ENCODE results near the gene ISLR.

The ISLR gene

DNA sequence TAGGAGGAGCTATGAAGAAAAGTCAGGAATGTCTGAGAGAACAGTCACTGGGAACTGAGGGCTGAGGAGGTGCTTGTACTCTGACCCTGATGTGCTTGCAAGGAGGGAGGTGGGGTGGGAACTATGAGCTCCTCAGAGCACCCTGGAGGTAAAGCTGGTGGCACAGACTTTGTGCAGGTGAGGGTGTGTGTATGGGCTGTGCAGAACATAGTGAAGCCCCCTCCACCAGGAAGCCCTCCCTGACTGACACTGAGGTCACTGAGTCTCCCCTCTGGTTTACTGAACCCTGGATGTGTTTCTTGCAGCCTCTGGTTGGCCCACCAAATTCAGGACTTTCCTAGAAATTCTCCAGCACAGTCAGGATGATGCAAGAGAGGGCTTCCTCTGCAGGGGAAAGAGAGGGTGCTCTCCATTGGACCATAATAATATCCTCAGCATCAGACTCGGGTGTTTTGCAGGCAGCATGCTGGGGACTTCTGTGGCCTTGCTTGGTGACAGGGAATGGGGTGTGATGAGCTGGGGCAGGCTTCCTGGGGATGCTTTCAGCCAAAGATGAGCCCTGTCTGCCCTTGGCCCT is 1.5 kb upstream of the ISLR start:
- no peak for DNase-seq (ENCODE audit: low read depth)

GRCh38 chr15:74172701-74173379 is 670 bp upstream of the ISLR start:
- no peak for DNase-seq (ENCODE audit: low read depth)

DNA sequence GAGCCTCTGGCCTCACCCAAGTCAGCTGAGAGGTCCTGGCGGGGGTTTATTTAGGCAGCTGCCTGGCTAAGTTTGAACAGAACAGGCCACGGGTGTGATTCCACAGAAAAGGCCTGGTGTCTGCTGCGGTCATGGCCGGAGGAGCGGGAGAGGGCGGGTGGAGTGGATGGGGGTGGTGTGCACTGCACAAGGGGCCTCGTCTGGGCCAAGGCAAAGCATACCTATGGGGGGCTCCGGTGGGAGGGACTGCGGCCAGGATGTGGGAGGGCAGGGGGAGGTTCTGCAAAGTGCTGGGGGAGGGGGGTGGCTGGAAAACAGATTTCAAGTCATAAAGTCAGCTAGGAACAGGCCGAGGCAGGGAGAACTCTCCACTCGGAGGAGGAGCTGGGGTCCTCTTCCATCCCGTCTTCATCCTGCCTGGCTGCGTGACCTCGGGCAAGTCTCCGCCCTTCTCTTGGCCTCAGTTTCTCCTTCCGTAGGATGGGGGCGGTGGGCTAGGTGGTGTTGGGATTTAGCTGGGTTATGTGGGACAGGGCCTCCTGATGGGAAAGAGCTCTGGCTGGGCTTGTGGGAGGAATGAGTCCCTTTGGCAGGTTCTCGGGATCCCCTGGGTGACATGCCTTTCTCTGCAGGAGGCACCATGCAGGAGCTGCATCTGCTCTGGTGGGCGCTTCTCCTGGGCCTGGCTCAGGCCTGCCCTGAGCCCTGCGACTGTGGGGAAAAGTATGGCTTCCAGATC is 878 bp downstream of the ISLR start:
- no peak for DNase-seq (ENCODE audit: low read depth)

DNA sequence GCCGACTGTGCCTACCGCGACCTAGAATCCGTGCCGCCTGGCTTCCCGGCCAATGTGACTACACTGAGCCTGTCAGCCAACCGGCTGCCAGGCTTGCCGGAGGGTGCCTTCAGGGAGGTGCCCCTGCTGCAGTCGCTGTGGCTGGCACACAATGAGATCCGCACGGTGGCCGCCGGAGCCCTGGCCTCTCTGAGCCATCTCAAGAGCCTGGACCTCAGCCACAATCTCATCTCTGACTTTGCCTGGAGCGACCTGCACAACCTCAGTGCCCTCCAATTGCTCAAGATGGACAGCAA is 1.4 kb downstream of the ISLR start:
- no peak for DNase-seq (ENCODE audit: low read depth)

- DNase-seq (ENCODE audit: low read depth) = no peak
These were observed 2.0 kb downstream of the ISLR start for GRCh38 chr15:74175271-74176191.

DNA sequence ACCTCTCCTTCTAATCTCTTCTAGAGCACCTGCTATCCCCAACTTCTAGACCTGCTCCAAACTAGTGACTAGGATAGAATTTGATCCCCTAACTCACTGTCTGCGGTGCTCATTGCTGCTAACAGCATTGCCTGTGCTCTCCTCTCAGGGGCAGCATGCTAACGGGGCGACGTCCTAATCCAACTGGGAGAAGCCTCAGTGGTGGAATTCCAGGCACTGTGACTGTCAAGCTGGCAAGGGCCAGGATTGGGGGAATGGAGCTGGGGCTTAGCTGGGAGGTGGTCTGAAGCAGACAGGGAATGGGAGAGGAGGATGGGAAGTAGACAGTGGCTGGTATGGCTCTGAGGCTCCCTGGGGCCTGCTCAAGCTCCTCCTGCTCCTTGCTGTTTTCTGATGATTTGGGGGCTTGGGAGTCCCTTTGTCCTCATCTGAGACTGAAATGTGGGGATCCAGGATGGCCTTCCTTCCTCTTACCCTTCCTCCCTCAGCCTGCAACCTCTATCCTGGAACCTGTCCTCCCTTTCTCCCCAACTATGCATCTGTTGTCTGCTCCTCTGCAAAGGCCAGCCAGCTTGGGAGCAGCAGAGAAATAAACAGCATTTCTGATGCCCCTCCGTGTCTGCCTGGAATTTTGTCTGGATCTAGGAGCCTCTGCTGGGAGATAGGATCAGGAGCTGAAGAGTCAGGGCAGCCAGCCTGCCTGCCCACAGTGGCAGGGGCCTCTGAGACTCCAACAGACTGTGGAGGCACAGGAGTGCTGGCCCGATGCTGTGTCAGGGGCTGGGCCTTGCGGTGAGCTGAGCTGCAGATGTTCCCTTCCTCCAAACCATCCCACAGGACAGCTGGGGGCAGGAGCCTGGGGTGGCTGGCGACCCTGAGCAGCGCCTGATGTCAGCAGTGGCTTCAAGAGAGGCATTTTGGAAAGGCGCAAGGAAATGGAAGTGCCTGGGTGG is 3.0 kb downstream of the ISLR start:
- no peak for DNase-seq (ENCODE audit: low read depth)

- no peak for DNase-seq (ENCODE audit: low read depth)
These were observed 5.0 kb downstream of the ISLR start for GRCh38 chr15:74178326-74179100.

DNA sequence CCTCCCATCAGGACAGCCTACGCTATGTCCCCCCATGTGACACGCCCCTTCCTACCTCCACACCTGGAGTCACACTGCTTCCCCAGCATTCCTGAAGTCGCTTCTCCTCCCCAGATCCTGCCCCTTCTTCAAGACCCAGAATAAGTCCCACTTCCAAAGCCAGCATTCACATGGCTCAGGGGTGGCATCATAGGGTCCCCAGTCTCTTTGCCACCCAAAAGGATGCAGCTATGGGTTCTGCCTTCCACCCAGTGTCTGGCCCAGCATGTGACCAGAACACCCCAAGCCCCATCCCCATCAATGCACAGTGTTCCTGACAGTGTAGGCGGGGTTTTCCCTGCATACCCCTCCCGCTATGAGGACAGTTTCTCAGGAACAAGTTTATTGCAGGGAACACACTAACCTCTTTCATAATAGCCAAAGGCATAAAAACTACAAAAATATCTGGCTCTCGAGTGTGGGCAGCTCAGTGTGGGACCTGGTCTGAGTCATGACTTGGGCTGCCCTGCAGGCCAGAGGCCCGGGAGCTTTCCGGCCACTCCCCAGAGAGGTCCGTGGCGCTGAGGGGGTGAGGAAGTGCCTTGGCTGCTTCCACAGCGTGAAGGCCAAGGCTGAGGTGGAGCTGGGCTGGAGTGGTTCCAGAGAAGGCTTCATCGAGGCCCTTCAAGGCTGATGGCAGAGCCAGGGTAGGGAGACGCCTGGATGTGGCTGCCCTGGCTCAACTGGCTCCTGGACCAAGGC is 5.8 kb downstream of the ISLR start:
- DNase-seq (ENCODE audit: low read depth) = no peak

GRCh38 chr15:74179983-74180880 is 6.7 kb downstream of the ISLR start:
- no peak for DNase-seq (ENCODE audit: low read depth)

DNA sequence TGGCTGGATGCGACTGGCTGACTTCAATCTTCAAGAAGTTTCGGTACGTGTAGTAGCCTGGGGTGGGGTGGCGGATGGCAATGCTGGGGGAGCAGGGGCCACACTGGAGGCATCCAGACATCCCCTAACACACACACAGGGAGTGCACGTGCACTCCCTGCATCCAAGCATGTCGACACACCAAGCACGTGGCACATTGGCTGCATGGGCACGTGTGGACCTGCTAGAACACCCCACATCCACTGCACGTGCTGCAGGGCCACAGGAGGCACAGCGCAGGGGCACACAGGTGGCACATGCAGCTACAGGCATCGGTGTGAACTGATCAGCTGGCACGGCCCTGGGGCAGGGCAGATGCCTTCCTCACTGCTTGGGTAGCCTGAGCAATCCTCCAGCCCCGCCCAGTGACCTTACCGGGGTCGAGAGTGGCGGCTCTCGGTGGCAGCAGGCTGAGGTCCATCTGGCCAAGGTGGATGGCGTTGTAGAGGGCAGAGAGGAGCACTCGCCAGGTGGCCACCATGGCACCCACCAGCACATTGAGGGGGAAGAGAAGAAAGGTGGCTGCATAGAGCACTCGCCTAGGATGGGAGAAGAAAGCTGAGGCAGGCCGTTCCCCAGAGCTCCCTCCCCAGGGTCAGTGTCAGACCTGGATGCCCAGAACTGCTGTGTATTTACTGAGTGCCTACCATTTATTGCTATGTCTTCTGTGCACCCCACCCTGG is 7.5 kb downstream of the ISLR start:
- DNase-seq (ENCODE audit: low read depth) = no peak

- no peak for DNase-seq (ENCODE audit: low read depth)
These were observed 8.6 kb downstream of the ISLR start for GRCh38 chr15:74182131-74182530.

DNA sequence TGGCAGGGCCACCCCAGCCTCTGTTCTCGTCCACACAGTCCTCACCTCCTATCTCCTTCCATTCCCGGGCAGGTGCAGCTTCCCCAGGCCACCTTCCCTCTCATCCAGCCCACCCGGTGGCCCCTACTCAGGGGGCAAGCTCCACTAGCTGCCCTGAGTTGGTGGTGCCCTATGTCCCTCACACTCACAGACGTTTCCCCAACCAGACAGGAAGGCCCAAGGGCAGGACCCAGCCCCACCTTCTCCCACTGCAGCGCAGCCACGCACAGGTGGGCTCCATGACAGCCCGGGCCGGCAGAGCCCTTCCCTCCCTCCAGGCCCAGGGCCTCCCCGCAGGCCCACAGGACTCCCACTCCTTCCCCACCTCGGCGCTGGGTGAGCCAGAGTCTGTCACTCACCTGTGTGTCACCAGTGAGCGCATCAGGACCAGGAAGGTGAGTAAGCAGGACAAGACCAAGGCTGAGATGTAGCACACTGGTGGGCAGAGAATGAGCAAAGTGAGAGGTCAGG is 11.1 kb downstream of the ISLR start:
- no peak for DNase-seq (ENCODE audit: low read depth)

- DNase-seq (ENCODE audit: low read depth) = no peak
These were observed 12.3 kb downstream of the ISLR start for GRCh38 chr15:74185710-74186348.

- no peak for DNase-seq (ENCODE audit: low read depth)
These were observed 14.7 kb downstream of the ISLR start for GRCh38 chr15:74188216-74188615.

DNA sequence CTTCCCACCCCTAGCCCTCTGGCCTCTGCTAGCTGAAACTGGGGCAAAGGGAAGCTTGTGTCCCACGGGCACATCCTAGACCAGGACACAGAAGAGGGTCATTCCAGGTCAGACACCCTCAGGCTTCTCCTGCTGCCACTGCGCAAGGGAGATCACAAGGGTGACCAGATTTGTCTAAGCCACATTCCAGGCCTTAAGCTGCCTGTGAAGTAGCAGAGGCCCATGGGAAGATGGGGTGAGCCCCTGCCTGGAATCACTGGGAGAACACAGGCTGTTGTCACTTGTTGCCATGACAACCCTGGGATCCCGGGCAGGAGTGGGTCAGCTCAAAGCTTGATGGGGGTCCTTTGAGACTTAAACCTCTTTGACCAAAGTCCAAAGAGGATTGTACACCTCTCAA is 18.3 kb downstream of the ISLR start:
- DNase-seq (ENCODE audit: low read depth) = no peak

DNA sequence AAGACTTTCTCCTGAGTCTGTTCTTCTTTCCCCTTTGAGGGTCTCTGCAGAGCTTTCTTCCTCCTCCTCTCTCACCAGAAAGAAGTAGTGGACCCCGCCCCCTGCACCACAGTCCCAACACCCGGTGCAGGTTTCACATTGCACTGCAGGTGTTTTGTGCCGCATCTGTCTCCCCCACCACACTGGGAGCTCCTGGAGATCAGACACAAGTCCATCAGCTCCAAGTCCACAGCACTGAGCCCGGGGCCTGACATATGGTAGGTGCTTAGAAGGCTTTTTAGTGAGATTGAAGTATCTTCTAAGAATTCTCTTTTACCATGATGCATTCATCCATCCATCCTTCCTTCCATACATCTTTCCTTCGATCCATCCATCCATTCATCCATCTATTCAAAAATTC is 19.2 kb downstream of the ISLR start:
- no peak for DNase-seq (ENCODE audit: low read depth)

- DNase-seq (ENCODE audit: low read depth) = no peak
These were observed 19.8 kb downstream of the ISLR start for GRCh38 chr15:74193299-74193718.
